Peyer's patch (tissue), 4 donors: Measurements from ENCODE around the gene NUP98.

Experiments used
- CTCF ChIP-seq, 6 experiments: fragments of 450-650 bp in 4 of 6; fragments of 200-600 bp in 2 of 6; sonication (generic) in 1 of 6; IDR thresholded peaks; one replicate each; pipeline ENCODE4 v1.5.1; 2017 to 2019; ENCODE audit warnings: antibody characterized with exemption in 6 of 6, mild to moderate bottlenecking in 3 of 6, moderate library complexity in 1 of 6
- POLR2A ChIP-seq, 2 donors: fragments of 450-650 bp; IDR thresholded peaks; one replicate each; pipeline ENCODE4 v1.5.1; 2017; ENCODE audit warnings: antibody characterized with exemption in 2 of 2, mild to moderate bottlenecking in 2 of 2, moderate library complexity in 2 of 2

GRCh38 chr11:3669742-3670183 is 127.6 kb downstream of the NUP98 start:
- TF ChIP-seq CTCF (IDR thresholded peaks at IDR 0.05) (no peak), POLR2A (IDR thresholded peaks at IDR 0.05) (no peak)
